Right cardiac atrium (tissue), 5 donors: ENCODE data around the gene TRIM7. TPM values are rescaled to one million over a fixed set of nuclear protein-coding genes. Genes with fewer than 3 reads are reported as not detected.
A peak's percentile ranks its signal among the peaks of the same experiment; 100 is the strongest.

ENCODE experiments used
- ATAC-seq, 2 donors: fragments of 200-7000 bp; cut with Tn5 transposase; one replicate each; pipeline versions ENCODE4 v1.8.0 to v1.9.1; 2020; ENCODE audit warnings: moderate library complexity in 2 of 2, mild to moderate bottlenecking in 1 of 2
- DNase-seq, 3 donors: peaks; one replicate each; pipeline ENCODE4 v3.0.0-alpha.2; 2020
- H3K27ac ChIP-seq: one replicate; pipeline ENCODE4 v1.5.1; 2013; ENCODE audit warnings: mild to moderate bottlenecking, low read length, control low read depth, moderate library complexity
- H3K27me3 ChIP-seq: one replicate; pipeline ENCODE4 v1.6.1; 2013; ENCODE audit not compliant: control insufficient read depth, insufficient read depth
- H3K4me1 ChIP-seq: one replicate; pipeline ENCODE4 v1.6.1; 2013; ENCODE audit warnings: low read length; ENCODE audit not compliant: control insufficient read depth, insufficient read depth
- H3K4me3 ChIP-seq: one replicate; pipeline ENCODE4 v1.5.1; 2013; ENCODE audit warnings: low read length, control low read depth
- H3K9me3 ChIP-seq: one replicate; pipeline ENCODE4 v1.6.1; 2013; ENCODE audit warnings: low read length; ENCODE audit not compliant: control insufficient read depth
- WGBS: extraction: QIAGEN DNeasy Blood & Tissue Kit; methylation state at CpG from one replicate; pipeline ENCODE4 v1.1.7; 2013; 5-methylcytosine and 5-hydroxymethylcytosine counted together
- intact Hi-C, 4 donors: fragments of 100-400 bp; cut with DNase I; formaldehyde crosslinking; loops; one replicate each; pipeline versions ENCODE4 v1.11.0 to v1.14.0; 2022 to 2023
- polyA plus RNA-seq: library from polyadenylated mRNA; stranded (reverse); fragments of 200-250 nt; gene quantifications from one replicate; pipeline ENCODE4 v1.2.3, GENCODE V29; 2013
- total RNA-seq, 4 donors: library from RNA; stranded (reverse); fragmentation: NEBNext Ultra II Directional; extraction: Animal tissue kit (Norgen Biotek cat#: 25700); gene quantifications; one replicate each; pipeline ENCODE4 v1.2.1, GENCODE V29; 2021
- donor health status: healthy with polysubstance abuse.
- donor health status: DM: no; HTN: yes; CAD: no.
- donor health status: DM: no; HTN: no; CAD: no.
- donor health status: DM: no; HTN: yes; CAD: no; lungs with severe emphysema.
- donor health status: DM: yes; HTN: yes; CAD: no.

Gene TRIM7
- total and polyA plus RNA-seq, 5 donors: 3.8 to 13.1 (median 4.8) TPM

GRCh38 chr5:181231432-181231831 lies 26.4 kb upstream of the TRIM7 start:
- no peak overlapping the region for H3K4me3 ChIP-seq
- intact Hi-C loops: no loop called here
- no peaks in the 10 kb centered on the region for H3K4me1 ChIP-seq
- DNase-seq (no peak), ATAC-seq (peak in 1 of 2 donors; percentile 39)
- no peak overlapping the region for H3K27ac ChIP-seq
- 88% methylated on average over 7 of the region's 7 CpGs for WGBS
- no peaks in the 10 kb centered on the region for H3K9me3 ChIP-seq
- H3K27me3 ChIP-seq: no peaks in the 10 kb centered on the region

DNA sequence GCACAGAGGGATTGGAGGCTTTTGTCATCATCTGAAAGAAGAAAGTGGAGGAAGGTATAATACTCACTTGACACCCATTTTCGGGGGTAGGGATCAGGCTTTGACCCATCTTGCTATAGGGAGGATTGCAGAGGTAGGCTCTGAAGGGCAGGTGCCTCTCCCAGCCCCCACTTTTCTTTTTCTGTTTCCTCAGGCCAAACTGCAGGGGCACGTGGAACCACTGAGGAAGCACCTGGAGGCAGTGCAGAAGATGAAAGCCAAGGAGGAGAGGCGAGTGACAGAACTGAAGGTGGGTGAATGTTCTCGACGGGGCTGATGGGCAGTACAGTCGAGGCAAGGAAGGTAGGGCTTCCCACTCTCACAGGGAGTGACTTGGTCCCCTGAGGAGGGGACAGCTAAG lies 25.6 kb upstream of the TRIM7 start:
- no peak overlapping the region for H3K27ac ChIP-seq
- intact Hi-C loops: no loop called here
- H3K27me3 ChIP-seq: no peaks in the 10 kb centered on the region
- no peaks in the 10 kb centered on the region for H3K4me1 ChIP-seq
- WGBS: 90% methylated on average over 6 of the region's 6 CpGs
- no peak overlapping the region for H3K4me3 ChIP-seq
- no peaks in the 10 kb centered on the region for H3K9me3 ChIP-seq
- no peak for DNase-seq
- no peak for ATAC-seq

DNA sequence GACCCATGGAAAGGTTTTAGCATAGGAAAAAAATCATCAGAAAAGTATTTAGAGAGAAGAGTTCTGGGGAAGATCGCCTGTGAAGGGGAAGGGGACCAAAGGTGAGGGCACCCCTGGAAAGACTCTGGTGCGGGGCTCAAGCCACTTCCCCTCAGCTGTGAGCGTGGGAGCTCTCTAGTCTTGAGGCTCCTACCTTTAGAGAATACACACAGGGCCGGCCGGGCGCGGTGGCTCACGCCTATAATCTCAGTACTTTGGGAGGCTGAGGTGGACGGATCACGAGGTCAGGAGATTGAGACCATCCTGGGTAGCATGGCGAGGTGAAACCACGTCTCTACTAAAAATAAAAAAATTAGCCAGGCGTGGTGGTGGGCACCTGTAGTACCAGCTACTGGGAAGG lies 25.0 kb upstream of the TRIM7 start:
- H3K4me3 ChIP-seq: no peak overlapping the region
- H3K27me3 ChIP-seq: no peaks in the 10 kb centered on the region
- WGBS: 96% methylated on average over 13 of the region's 13 CpGs
- DNase-seq (no peak), ATAC-seq (no peak)
- no peaks in the 10 kb centered on the region for H3K4me1 ChIP-seq
- intact Hi-C loops: no loop called here
- H3K27ac ChIP-seq: no peak overlapping the region
- no peaks in the 10 kb centered on the region for H3K9me3 ChIP-seq

DNA sequence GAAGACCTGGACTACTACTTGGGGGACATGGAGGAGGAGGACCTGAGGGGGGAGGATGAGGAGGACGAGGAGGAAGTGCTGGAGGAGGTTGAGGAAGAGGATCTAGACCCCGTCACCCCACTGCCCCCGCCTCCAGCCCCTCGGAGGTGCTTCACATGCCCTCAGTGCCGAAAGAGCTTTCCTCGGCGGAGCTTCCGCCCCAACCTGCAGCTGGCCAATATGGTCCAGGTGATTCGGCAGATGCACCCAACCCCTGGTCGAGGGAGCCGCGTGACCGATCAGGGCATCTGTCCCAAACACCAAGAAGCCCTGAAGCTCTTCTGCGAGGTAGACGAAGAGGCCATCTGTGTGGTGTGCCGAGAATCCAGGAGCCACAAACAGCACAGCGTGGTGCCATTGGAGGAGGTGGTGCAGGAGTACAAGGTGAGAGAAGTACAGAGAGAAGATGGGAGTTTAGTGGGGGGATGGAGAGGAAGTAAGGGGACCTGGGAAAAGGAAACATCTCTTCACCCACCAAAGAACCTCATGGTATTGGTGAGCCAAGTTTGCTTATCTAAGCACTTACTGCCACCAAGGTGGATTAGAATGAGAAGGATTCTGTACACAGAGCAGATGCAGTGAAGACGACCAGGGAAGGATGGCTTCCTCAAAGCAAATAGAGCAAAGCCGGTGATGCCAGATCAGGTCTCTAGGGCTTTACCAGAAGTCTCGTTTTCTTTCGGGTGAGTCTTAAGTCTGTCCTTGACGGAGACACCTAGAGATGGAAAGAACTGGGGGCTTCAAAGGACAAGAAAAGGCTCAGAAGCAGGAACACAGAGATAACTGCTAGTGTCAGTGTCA lies 19.6 kb upstream of the TRIM7 start:
- Histone ChIP-seq H3K27ac (peak overlapping the region; percentile 95), H3K4me3 (peak overlapping the region; percentile 67)
- intact Hi-C loops: loop anchor here in 2 of 4 donors (5.0 kb wide), 1 partner anchor 37 kb away; no protein-coding TSS in a partner anchor

DNA sequence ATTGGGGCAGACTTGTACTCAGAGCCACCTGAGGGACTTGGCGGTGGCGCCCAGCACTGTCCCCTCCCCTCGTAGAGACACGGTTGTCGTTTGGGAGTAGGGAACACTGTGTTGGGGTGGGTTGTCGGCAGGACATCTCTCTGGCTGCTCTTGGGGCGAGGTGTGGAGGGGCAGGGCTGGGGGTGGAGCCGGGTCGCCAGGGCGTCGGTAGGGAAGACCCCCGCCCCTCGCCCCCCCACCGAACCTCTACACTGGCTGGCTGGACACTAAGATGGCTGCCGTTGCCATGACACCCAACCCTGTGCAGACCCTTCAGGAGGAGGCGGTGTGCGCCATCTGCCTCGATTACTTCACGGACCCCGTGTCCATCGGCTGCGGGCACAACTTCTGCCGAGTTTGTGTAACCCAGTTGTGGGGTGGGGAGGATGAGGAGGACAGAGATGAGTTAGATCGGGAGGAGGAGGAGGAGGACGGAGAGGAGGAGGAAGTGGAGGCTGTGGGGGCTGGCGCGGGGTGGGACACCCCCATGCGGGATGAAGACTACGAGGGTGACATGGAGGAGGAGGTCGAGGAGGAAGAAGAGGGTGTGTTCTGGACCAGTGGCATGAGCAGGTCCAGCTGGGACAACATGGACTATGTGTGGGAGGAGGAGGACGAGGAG lies 18.9 kb upstream of the TRIM7 start:
- no peaks in the 10 kb centered on the region for H3K27me3 ChIP-seq
- intact Hi-C loops: loop anchor here in 2 of 4 donors (2.0 to 5.0 kb wide), 2 partner anchors 21 to 37 kb away; no protein-coding TSS in a partner anchor
- ATAC-seq (peak in 1 of 2 donors; percentile 14), DNase-seq (peak in 2 of 3 donors; percentile 72 to 86)
- H3K27ac ChIP-seq: peak overlapping the region; percentile 95
- H3K9me3 ChIP-seq: no peaks in the 10 kb centered on the region
- peak overlapping the region; percentile 67 for H3K4me3 ChIP-seq
- H3K4me1 ChIP-seq: peaks cover 4% of the 10 kb centered on the region
- under 1% methylated on average over 31 of the region's 31 CpGs for WGBS

More for the DNA sequence above, 19.6 kb upstream of the TRIM7 start:
- Histone ChIP-seq H3K4me1 (peaks cover 4% of the 10 kb centered on the region), H3K9me3 (no peaks in the 10 kb centered on the region), H3K27me3 (no peaks in the 10 kb centered on the region)
- peak in 2 of 3 donors; percentile 65 to 70 for DNase-seq
- no peak for ATAC-seq
- WGBS: 74% methylated on average over 22 of the region's 22 CpGs

DNA sequence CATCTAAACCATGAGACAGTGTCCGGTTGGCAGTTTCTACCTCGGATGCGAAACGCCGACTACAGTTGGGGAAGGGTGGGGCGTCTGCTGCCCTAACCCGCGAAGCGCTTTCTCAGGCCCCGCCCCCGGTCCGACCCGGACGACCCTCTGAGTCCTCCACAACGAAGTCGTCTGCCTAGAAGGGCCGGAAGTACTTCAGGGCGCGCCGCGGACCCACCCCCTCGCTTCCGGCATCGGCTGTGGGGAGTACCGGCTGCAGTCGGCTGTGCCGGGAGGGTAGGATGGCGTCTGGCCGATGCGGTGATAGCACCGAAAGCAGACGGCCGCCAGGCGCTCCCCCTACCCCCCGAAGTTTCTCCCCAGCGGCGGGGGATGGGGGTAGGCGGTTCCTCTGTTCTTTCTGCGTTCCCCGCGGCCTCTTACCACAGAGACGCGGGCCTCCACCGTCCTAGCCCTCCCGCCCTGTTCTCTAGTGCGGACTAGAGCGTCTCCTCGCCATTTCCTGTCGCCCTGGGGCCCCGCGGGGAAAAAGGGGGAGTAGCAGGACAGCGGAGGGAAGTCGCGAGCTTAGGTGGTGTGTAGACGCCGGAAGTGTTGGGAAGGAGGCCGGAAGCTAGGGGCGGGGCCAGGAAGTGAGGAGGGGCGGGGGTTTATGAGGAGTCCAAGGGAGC lies 18.2 kb upstream of the TRIM7 start, which contains the start of gene TRIM41:
TRIM41 (plus strand) TSS at position 224 of the 671 bp plus-strand sequence. CDS start 719 bp downstream, outside the sequence.
- H3K27ac ChIP-seq: peak within 1 kb of the TSS; percentile 95
- H3K27me3 ChIP-seq: no peaks in the 10 kb centered on the region
- DNase-seq (peak; percentile 100), ATAC-seq (peak; percentile 91 to 93)
- H3K9me3 ChIP-seq: no peaks in the 10 kb centered on the region
- intact Hi-C loops: loop anchor here in 2 of 4 donors (2.0 to 5.0 kb wide), 2 partner anchors 22 to 36 kb away; no protein-coding TSS in a partner anchor
- WGBS: under 1% methylated on average over 59 of the region's 59 CpGs
- H3K4me1 ChIP-seq: peaks cover 4% of the 10 kb centered on the region
- H3K4me3 ChIP-seq: peak within 1 kb of the TSS; percentile 67

- H3K9me3 ChIP-seq: no peaks in the 10 kb centered on the region
- H3K27me3 ChIP-seq: no peaks in the 10 kb centered on the region
- DNase-seq (no peak), ATAC-seq (peak; percentile 9 to 17)
- intact Hi-C loops: loop anchor here in 2 of 4 donors (2.0 to 5.0 kb wide), 2 partner anchors 22 to 35 kb away; no protein-coding TSS in a partner anchor
- H3K4me3 ChIP-seq: peak overlapping the region; percentile 67
- H3K4me1 ChIP-seq: peaks cover 4% of the 10 kb centered on the region
- peak overlapping the region; percentile 95 for H3K27ac ChIP-seq
- WGBS: under 1% methylated on average over 18 of the region's 18 CpGs
Measured at GRCh38 chr5:181222630-181223057, 17.6 kb upstream of the TRIM7 start.

DNA sequence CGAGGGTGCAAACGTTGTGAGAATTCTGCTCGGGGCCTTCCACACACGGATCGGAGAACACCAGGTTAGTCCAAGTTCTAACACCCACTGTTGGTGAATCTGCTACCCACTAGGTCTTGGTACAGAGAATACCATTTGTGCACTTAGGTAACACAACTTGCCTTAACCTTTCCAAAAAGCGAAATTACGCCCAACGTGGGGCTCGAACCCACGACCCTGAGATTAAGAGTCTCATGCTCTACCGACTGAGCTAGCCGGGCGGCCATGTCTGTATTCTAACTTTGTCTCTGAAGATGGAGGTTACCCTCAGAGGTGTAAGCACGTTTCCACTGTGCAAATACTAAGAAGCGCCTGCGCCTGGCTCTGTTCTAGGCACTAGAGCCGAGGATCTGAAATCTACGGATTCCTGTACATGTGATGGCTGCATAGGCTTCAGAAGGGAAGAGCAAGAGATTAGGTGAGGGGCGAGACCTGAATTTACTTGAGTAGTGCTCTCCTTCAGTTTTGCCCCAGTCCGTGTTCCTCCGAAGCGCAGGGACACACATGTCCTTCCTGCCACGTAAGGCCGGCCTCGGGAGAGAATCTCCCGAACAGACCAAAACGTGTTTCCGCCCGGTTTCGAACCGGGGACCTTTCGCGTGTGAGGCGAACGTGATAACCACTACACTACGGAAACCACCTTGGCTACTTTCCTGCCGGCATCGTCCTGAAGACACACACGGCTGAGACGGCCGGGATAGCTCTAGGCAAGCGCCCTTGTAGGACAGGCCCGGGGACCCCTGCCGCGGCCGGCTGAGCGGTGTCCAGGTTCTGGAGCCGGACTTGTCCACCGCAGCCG lies 17.0 kb upstream of the TRIM7 start:
- Histone ChIP-seq H3K27me3 (no peaks in the 10 kb centered on the region), H3K4me1 (peaks cover 4% of the 10 kb centered on the region), H3K4me3 (peak overlapping the region; percentile 67), H3K9me3 (no peaks in the 10 kb centered on the region), H3K27ac (peak overlapping the region; percentile 95)
- peak; percentile 67 to 69 for ATAC-seq
- DNase-seq: peak; percentile 88 to 96 (median 95)
- WGBS: 6% methylated on average over 50 of the region's 50 CpGs
- intact Hi-C loops: loop anchor here in 2 of 4 donors (2.0 to 5.0 kb wide), 2 partner anchors 23 to 35 kb away; no protein-coding TSS in a partner anchor

DNA sequence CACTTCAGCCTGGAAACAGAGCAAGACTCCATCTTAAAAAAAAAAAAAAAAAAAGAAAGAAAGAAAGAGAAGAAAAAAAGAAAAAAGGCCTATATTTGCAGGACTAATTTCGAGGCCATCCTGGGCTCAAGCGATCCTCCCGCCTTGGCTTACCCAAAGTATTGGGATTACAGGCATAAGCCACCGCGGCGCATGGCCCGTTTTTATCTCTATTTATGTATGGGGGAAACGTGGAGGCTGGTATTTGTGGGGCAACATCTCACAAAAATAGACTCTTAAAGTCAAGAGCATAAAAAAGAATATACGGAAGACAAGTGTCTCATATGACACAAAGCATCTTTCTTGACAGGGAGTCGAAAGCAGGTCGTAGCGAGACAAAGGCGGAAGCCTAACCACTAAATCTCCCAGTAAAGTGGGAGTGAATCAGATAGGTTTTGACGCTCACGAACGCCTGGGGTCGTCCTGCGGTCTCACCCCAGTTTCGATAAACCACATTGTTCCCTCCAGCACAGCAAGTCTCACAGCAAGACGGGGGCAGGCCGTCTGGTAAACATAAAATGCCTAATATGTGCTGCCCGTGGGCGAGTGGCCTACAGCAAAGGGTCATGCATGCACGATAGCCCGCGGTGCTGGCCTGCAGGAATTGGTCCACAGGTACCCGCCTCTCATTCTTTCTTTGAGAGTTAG lies 16.3 kb upstream of the TRIM7 start:
- H3K4me1 ChIP-seq: peaks cover 4% of the 10 kb centered on the region
- H3K4me3 ChIP-seq: no peak overlapping the region
- DNase-seq (peak in 1 of 3 donors; percentile 73), ATAC-seq (no peak)
- H3K27me3 ChIP-seq: no peaks in the 10 kb centered on the region
- WGBS: 62% methylated on average over 27 of the region's 27 CpGs
- H3K27ac ChIP-seq: peak overlapping the region; percentile 95
- no peaks in the 10 kb centered on the region for H3K9me3 ChIP-seq
- intact Hi-C loops: loop anchor here in 2 of 4 donors (5.0 kb wide), 1 partner anchor 34 kb away; no protein-coding TSS in a partner anchor
